ENCODE data around the gene MMS19.
"Not testable (repeated sequence)": the region's sequence is repeated elsewhere in the genome, so short reads cannot be mapped to it uniquely, and the experiment has no call there.

DNA sequence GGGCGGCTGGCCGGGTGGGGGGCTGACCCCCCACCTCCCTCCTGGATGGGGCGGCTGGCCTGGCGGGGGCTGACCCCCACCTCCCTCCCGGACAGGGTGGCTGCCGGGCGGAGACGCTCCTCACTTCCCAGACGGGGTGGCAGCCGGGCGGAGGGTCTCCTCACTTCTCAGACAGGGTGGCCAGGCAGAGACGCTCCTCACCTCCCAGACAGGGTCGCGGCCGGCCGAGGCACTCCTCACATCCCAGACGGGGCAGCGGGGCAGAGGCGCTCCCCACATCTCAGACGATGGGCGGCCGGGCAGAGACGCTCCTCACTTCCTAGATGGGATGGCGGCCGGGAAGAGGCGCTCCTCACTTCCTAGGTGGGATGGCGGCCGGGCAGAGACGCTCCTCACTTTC is 30.7 kb upstream of the MMS19 start:
- TF ChIP-seq, protein P1, sequence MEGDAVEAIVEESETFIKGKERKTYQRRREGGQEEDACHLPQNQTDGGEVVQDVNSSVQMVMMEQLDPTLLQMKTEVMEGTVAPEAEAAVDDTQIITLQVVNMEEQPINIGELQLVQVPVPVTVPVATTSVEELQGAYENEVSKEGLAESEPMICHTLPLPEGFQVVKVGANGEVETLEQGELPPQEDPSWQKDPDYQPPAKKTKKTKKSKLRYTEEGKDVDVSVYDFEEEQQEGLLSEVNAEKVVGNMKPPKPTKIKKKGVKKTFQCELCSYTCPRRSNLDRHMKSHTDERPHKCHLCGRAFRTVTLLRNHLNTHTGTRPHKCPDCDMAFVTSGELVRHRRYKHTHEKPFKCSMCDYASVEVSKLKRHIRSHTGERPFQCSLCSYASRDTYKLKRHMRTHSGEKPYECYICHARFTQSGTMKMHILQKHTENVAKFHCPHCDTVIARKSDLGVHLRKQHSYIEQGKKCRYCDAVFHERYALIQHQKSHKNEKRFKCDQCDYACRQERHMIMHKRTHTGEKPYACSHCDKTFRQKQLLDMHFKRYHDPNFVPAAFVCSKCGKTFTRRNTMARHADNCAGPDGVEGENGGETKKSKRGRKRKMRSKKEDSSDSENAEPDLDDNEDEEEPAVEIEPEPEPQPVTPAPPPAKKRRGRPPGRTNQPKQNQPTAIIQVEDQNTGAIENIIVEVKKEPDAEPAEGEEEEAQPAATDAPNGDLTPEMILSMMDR (conservative IDR thresholded peaks at IDR 0.05; ENCODE audit: low read length), result not testable (repeated sequence)
- not testable (repeated sequence) for TF ChIP-seq EZH2phosphoT487 (IDR thresholded peaks at IDR 0.05; ENCODE audit: borderline replicate concordance, low read depth, low read length)
